Testis (tissue), 2 donors: ENCODE data around the gene RAB3C.

Source experiments
- POLR2A ChIP-seq: fragments of 450-650 bp; IDR thresholded peaks from one replicate; pipeline ENCODE4 v1.6.1; 2017; ENCODE audit warnings: antibody characterized with exemption, mild to moderate bottlenecking, moderate library complexity
- TF ChIP-seq, protein P1 (sequence below), 3 experiments: fragments of 450-650 bp in 2 of 3; fragments of 200-600 bp in 1 of 3; sonication (generic) in 1 of 3; IDR thresholded peaks; one replicate each; pipeline ENCODE4 v1.5.1; 2016 to 2019; ENCODE audit warnings: antibody characterized with exemption in 3 of 3, mild to moderate bottlenecking in 2 of 3, moderate library complexity in 1 of 3

DNA sequence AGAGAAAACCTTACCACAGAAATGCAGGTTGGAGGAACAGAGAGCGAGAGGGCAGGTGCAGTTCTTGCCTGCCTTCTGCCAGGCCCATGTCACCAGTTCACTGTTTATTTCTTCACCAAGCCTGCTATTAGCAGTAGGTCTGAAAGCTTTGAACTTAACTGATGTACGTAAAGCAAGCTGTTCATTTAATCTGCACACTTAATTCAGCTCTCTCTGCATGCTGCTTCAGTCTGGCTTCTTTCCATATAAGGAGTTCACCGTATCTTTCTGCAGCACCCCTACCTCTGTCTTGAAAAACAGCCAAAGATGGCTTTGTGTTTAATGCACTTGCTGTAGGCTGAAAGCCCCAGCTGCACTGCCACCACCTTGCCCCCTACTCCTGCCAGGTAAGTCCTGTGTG is 205.1 kb downstream of the RAB3C start:
- TF ChIP-seq, protein P1, sequence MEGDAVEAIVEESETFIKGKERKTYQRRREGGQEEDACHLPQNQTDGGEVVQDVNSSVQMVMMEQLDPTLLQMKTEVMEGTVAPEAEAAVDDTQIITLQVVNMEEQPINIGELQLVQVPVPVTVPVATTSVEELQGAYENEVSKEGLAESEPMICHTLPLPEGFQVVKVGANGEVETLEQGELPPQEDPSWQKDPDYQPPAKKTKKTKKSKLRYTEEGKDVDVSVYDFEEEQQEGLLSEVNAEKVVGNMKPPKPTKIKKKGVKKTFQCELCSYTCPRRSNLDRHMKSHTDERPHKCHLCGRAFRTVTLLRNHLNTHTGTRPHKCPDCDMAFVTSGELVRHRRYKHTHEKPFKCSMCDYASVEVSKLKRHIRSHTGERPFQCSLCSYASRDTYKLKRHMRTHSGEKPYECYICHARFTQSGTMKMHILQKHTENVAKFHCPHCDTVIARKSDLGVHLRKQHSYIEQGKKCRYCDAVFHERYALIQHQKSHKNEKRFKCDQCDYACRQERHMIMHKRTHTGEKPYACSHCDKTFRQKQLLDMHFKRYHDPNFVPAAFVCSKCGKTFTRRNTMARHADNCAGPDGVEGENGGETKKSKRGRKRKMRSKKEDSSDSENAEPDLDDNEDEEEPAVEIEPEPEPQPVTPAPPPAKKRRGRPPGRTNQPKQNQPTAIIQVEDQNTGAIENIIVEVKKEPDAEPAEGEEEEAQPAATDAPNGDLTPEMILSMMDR (IDR thresholded peaks at IDR 0.05), result no peak
- no peak for TF ChIP-seq POLR2A
